ENCODE data around the gene GLT6D1.

DNA sequence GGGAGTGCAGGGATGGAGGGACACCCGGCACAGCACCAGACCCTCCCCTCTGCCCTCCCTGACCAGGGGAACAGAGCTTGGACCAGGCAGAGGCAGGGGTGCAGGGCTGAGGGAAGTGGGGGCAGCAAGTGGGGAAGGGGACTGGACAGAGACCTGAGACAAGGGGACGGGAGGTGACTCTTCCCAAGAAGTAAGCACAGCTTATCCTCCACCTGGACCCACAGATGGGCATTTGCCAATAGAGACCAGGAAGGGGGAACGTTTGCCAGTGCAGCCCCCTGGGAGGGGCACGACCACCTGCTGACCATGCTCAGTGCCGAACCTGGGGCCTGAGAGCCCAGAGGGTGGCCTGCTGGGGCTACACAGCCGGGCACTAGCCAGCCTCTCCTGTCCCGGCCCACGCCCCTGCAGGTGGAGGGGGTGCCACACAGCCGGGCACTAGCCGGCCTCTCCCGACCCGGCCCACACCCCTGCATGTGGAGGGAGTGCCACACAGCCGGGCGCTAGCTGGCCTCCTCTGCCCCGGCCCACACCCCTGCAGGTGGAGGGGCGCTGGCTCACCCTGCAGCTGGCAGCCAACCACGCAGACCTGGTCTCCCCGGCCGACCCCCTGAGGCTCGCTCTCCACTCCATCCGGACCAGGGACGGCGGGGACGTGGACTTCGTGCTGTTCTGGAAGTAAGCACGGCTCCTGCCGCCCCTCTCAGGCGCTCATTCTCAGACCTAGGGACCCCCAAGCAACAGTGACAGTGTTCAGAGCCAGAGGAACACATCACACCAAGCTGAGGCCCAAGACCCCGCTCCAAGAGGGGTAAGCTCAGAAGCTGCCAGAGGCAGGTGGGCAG, 24.3 kb downstream of the GLT6D1 start:
- TF ChIP-seq, protein P1, sequence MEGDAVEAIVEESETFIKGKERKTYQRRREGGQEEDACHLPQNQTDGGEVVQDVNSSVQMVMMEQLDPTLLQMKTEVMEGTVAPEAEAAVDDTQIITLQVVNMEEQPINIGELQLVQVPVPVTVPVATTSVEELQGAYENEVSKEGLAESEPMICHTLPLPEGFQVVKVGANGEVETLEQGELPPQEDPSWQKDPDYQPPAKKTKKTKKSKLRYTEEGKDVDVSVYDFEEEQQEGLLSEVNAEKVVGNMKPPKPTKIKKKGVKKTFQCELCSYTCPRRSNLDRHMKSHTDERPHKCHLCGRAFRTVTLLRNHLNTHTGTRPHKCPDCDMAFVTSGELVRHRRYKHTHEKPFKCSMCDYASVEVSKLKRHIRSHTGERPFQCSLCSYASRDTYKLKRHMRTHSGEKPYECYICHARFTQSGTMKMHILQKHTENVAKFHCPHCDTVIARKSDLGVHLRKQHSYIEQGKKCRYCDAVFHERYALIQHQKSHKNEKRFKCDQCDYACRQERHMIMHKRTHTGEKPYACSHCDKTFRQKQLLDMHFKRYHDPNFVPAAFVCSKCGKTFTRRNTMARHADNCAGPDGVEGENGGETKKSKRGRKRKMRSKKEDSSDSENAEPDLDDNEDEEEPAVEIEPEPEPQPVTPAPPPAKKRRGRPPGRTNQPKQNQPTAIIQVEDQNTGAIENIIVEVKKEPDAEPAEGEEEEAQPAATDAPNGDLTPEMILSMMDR (IDR thresholded peaks at IDR 0.05), result no peak
- TF ChIP-seq POLR2A (IDR thresholded peaks at IDR 0.05) (no peak), EP300 (IDR thresholded peaks at IDR 0.05) (no peak)
